Kidney (tissue), 14 donors: ENCODE results near the gene ANKRD31. TPM values are rescaled to one million over a fixed set of nuclear protein-coding genes. Genes with fewer than 3 reads are reported as not detected.

ENCODE experiments used
- DNase-seq, 5 donors: peaks; one replicate each; pipeline ENCODE4 v3.0.0-alpha.2; 2013 to 2020
- FAIRE-seq: peaks from 2 replicates; lab custom pipeline; 2012; peaks lifted over from hg19 to GRCh38; lab: Jason Lieb, UNC
- H3K27ac ChIP-seq, 2 donors: one replicate each; pipeline ENCODE4 v1.7.0; 2013; ENCODE audit warnings: low read depth in 2 of 2, low read length in 2 of 2, inconsistent platforms in 1 of 2
- H3K27me3 ChIP-seq: one replicate; pipeline ENCODE4 v1.7.1; 2013; ENCODE audit warnings: low read length, inconsistent platforms; ENCODE audit not compliant: control insufficient read depth, insufficient read depth
- H3K36me3 ChIP-seq, 3 donors: one replicate each; pipeline versions ENCODE4 v1.7.0 to v1.7.1; 2013; ENCODE audit warnings: low read length in 3 of 3, control low read depth in 1 of 3, inconsistent platforms in 1 of 3; ENCODE audit not compliant: insufficient read depth in 3 of 3, control insufficient read depth in 2 of 3
- H3K4me1 ChIP-seq, 3 donors: one replicate each; pipeline versions ENCODE4 v1.7.0 to v1.7.1; 2013; ENCODE audit warnings: low read length in 3 of 3, inconsistent platforms in 1 of 3, low read depth in 1 of 3; ENCODE audit not compliant: control insufficient read depth in 2 of 3, insufficient read depth in 2 of 3
- H3K4me3 ChIP-seq, 3 donors: one replicate each; pipeline versions ENCODE4 v1.7.0 to v1.8.1; 2013; ENCODE audit warnings: low read length in 3 of 3, control low read depth in 1 of 3, inconsistent platforms in 1 of 3
- H3K9ac ChIP-seq, 3 donors: one replicate each; pipeline versions ENCODE4 v1.7.0 to v1.7.1; 2013; ENCODE audit warnings: low read length in 3 of 3, control low read depth in 1 of 3, inconsistent platforms in 1 of 3
- H3K9me3 ChIP-seq, 3 donors: one replicate each; pipeline versions ENCODE4 v1.7.0 to v1.7.1; 2013; ENCODE audit warnings: low read length in 3 of 3, control low read depth in 1 of 3, inconsistent platforms in 1 of 3; ENCODE audit not compliant: control insufficient read depth in 2 of 3, insufficient read depth in 1 of 3
- CTCF ChIP-seq: IDR thresholded peaks from 3 replicates; pipeline ENCODE4 v1.5.1; 2012; ENCODE audit warnings: mild to moderate bottlenecking, moderate library complexity, borderline replicate concordance; ENCODE audit not compliant: insufficient read depth; ENCODE audit errors: extremely low read depth
- intact Hi-C: fragments of 100-400 bp; cut with DNase I; formaldehyde crosslinking; loops from one replicate; pipeline ENCODE4 v1.11.1; 2022
- polyA plus RNA-seq: library from polyadenylated mRNA; stranded (reverse); fragments of 350-450 nt; fragmentation: Illumina TruSeq; extraction: RNeasy Lipid Tissue Mini Kit (QIAGEN cat#74804); gene quantifications from one replicate; pipeline ENCODE4 v1.2.3, GENCODE V29; 2014; ENCODE audit warnings: low read depth, low replicate concordance; ENCODE audit not compliant: insufficient read depth
- total RNA-seq: library from RNA; stranded (reverse); fragmentation: NEBNext Ultra II Directional; extraction: Animal tissue kit (Norgen Biotek cat#: 25700); gene quantifications from one replicate; pipeline ENCODE4 v1.2.1, GENCODE V29; 2021
- donor health status: control.
- donor health status: control.
- donor health status: control.
- donor health status: control.
- donor health status: control.
- donor health status: DM: yes; HTN: yes; CAD: no.
- donor health status: Normal renal cell carcinoma (clear cell type).

Gene ANKRD31
- total and polyA plus RNA-seq, 2 donors from 2014 or later, result 0.17 to 0.38 TPM

GRCh38 chr5:75242067-75242466, 5.4 kb upstream of the ANKRD31 start:
- Histone ChIP-seq H3K9ac (no peak overlapping the region), H3K27me3 (no peaks in the 10 kb centered on the region), H3K4me3 (no peak overlapping the region), H3K27ac (no peak overlapping the region), H3K36me3 (no peaks in the 10 kb centered on the region), H3K4me1 (peaks cover 0 to 2% (median 0%) of the 10 kb centered on the region in 3 donors), H3K9me3 (no peaks in the 10 kb centered on the region)
- intact Hi-C loops, result no loop called here
- FAIRE-seq, result no peak
- TF ChIP-seq CTCF, result no peak
- no peak for DNase-seq

GRCh38 chr5:75239681-75240080, 3.0 kb upstream of the ANKRD31 start:
- Histone ChIP-seq H3K9ac (no peak overlapping the region), H3K36me3 (no peaks in the 10 kb centered on the region), H3K27ac (no peak overlapping the region), H3K27me3 (no peaks in the 10 kb centered on the region), H3K4me3 (no peak overlapping the region), H3K4me1 (peaks cover 0 to 8% (median 4%) of the 10 kb centered on the region in 3 donors), H3K9me3 (no peaks in the 10 kb centered on the region)
- peak; percentile 54 for FAIRE-seq
- intact Hi-C loops, result no loop called here
- TF ChIP-seq CTCF, result peak; percentile 3
- peak in 2 of 5 donors; percentile 40 to 49 for DNase-seq

- Histone ChIP-seq H3K4me1 (peaks cover 0 to 8% (median 4%) of the 10 kb centered on the region in 3 donors), H3K9ac (peak overlapping the region in 1 of 3 donors; percentile 60), H3K4me3 (peak overlapping the region in 1 of 3 donors; percentile 80), H3K27ac (peak overlapping the region in 1 of 2 donors; percentile 69), H3K27me3 (no peaks in the 10 kb centered on the region), H3K9me3 (no peaks in the 10 kb centered on the region), H3K36me3 (no peaks in the 10 kb centered on the region)
- intact Hi-C loops, result no loop called here
- FAIRE-seq, result no peak
- no peak for TF ChIP-seq CTCF
- no peak for DNase-seq
These were observed 967 bp downstream of the ANKRD31 start for GRCh38 chr5:75235711-75236110.

GRCh38 chr5:75234251-75234650, 2.4 kb downstream of the ANKRD31 start:
- intact Hi-C loops, result no loop called here
- Histone ChIP-seq H3K4me1 (peaks cover 0 to 8% (median 4%) of the 10 kb centered on the region in 3 donors), H3K4me3 (no peak overlapping the region), H3K27me3 (no peaks in the 10 kb centered on the region), H3K27ac (no peak overlapping the region), H3K36me3 (no peaks in the 10 kb centered on the region), H3K9ac (no peak overlapping the region), H3K9me3 (no peaks in the 10 kb centered on the region)
- FAIRE-seq, result no peak
- no peak for DNase-seq
- TF ChIP-seq CTCF, result no peak
